Measurements from ENCODE around the gene CREB5.

- TF ChIP-seq CTCF (conservative IDR thresholded peaks at IDR 0.05; ENCODE audit: low read depth, low read length) (no peak), EZH2phosphoT487 (IDR thresholded peaks at IDR 0.05; ENCODE audit: borderline replicate concordance, low read length) (no peak), EZH2 (IDR thresholded peaks at IDR 0.05; ENCODE audit: low read length, unreplicated experiment) (no peak)
These were observed 72.3 kb downstream of the CREB5 start for GRCh38 chr7:28484606-28484935.

All from PC-3 (cell line).